Sigmoid colon (tissue), 4 donors: Measurements from ENCODE around the gene ALOX5.

Experiments used
- EP300 ChIP-seq, 4 donors: sonication (generic); formaldehyde crosslinking; IDR thresholded peaks; one replicate each; pipeline ENCODE4 v1.6.1; 2017; ENCODE audit warnings: antibody characterized with exemption in 4 of 4
- POLR2A ChIP-seq, 2 donors: fragments of 450-650 bp; IDR thresholded peaks; one replicate each; pipeline ENCODE4 v1.6.1; 2016; ENCODE audit warnings: antibody characterized with exemption in 2 of 2, mild to moderate bottlenecking in 2 of 2, moderate library complexity in 2 of 2
- POLR2AphosphoS5 ChIP-seq, 4 donors: sonication (generic); formaldehyde crosslinking; IDR thresholded peaks; one replicate each; pipeline ENCODE4 v1.6.1; 2017; ENCODE audit warnings: antibody characterized with exemption in 4 of 4
- TF ChIP-seq, protein P1 (sequence below), 4 experiments: fragments of 450-650 bp in 3 of 4; fragments of 200-600 bp in 1 of 4; IDR thresholded peaks; one replicate each; pipeline ENCODE4 v1.5.1; 2016 to 2019; ENCODE audit warnings: antibody characterized with exemption in 4 of 4, mild to moderate bottlenecking in 3 of 4, moderate library complexity in 2 of 4

DNA sequence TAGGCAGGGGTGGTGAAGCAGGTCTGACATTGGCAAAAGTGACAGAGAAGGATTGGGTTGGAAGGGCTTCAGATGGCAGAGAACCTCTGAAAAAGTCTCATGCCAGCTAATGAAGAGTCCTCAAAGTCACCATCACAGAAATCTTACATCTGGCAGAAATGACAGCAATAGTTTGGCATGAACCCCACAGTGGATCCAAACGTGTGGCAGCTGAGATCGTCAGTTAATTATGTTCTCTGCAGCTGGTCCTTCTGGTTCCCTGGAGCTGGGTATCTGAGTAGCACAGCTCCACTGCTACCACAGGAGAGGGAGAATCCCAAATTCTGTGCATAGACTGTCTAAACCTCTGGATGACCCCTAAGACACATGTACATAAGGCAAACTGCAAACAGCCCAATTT is 73.4 kb downstream of the ALOX5 start:
- TF ChIP-seq, protein P1, sequence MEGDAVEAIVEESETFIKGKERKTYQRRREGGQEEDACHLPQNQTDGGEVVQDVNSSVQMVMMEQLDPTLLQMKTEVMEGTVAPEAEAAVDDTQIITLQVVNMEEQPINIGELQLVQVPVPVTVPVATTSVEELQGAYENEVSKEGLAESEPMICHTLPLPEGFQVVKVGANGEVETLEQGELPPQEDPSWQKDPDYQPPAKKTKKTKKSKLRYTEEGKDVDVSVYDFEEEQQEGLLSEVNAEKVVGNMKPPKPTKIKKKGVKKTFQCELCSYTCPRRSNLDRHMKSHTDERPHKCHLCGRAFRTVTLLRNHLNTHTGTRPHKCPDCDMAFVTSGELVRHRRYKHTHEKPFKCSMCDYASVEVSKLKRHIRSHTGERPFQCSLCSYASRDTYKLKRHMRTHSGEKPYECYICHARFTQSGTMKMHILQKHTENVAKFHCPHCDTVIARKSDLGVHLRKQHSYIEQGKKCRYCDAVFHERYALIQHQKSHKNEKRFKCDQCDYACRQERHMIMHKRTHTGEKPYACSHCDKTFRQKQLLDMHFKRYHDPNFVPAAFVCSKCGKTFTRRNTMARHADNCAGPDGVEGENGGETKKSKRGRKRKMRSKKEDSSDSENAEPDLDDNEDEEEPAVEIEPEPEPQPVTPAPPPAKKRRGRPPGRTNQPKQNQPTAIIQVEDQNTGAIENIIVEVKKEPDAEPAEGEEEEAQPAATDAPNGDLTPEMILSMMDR (IDR thresholded peaks at IDR 0.05) = no peak
- no peak for TF ChIP-seq EP300 (IDR thresholded peaks at IDR 0.05)
- TF ChIP-seq POLR2AphosphoS5 (IDR thresholded peaks at IDR 0.05) = no peak
- no peak for TF ChIP-seq POLR2A (IDR thresholded peaks at IDR 0.05)
